H9 (cell line): Measurements from ENCODE around the gene NEB. TPM values are rescaled to one million over a fixed set of nuclear protein-coding genes. Genes with fewer than 3 reads are reported as not detected.

Experiments used
- DNase-seq: peaks from one replicate; pipeline ENCODE4 v3.0.0-alpha.2; 2017
- H2AFZ ChIP-seq: one replicate; pipeline ENCODE4 v1.6.1; 2013; ENCODE audit warnings: mild to moderate bottlenecking, low read length, control low read depth, moderate library complexity
- H2AK5ac ChIP-seq: 2 replicates; pipeline ENCODE4 v1.6.1; 2013; ENCODE audit warnings: low read length, control low read depth, mixed read lengths; ENCODE audit not compliant: insufficient read length
- H2BK120ac ChIP-seq: one replicate; pipeline ENCODE4 v1.6.1; 2013; ENCODE audit warnings: low read depth, mild to moderate bottlenecking, low read length, control low read depth, inconsistent platforms; ENCODE audit not compliant: poor library complexity, severe bottlenecking
- H2BK12ac ChIP-seq: 2 replicates; pipeline ENCODE4 v1.6.1; 2013; ENCODE audit warnings: low read length, control low read depth, mixed read lengths, low read depth; ENCODE audit not compliant: insufficient read length
- H2BK15ac ChIP-seq: 2 replicates; pipeline ENCODE4 v1.6.1; 2013; ENCODE audit warnings: low read depth, low read length, control low read depth
- H2BK20ac ChIP-seq: one replicate; pipeline ENCODE4 v1.6.1; 2013; ENCODE audit warnings: low read depth, mild to moderate bottlenecking, low read length, control low read depth, inconsistent platforms; ENCODE audit not compliant: poor library complexity, severe bottlenecking
- H2BK5ac ChIP-seq: 2 replicates; pipeline ENCODE4 v1.6.1; 2013; ENCODE audit warnings: low read length, control low read depth, mixed read lengths; ENCODE audit not compliant: insufficient read length
- H3K14ac ChIP-seq: 2 replicates; pipeline ENCODE4 v1.6.1; 2013; ENCODE audit warnings: low read length, control low read depth; ENCODE audit not compliant: insufficient read depth
- H3K18ac ChIP-seq: 2 replicates; pipeline ENCODE4 v1.6.1; 2013; ENCODE audit warnings: low read depth, mild to moderate bottlenecking, mixed read lengths, low read length, control low read depth; ENCODE audit not compliant: insufficient read length
- H3K23ac ChIP-seq: 2 replicates; pipeline ENCODE4 v1.6.1; 2013; ENCODE audit warnings: low read length, control low read depth, mixed read lengths, low read depth; ENCODE audit not compliant: insufficient read length
- H3K23me2 ChIP-seq: 2 replicates; pipeline ENCODE4 v1.6.1; 2013; ENCODE audit warnings: low read depth, mild to moderate bottlenecking, mixed read lengths, low read length, control low read depth; ENCODE audit not compliant: insufficient read length, poor library complexity, severe bottlenecking
- H3K27ac ChIP-seq: 2 replicates; pipeline ENCODE4 v1.5.1; 2013; ENCODE audit warnings: low read length, control low read depth, mixed read lengths, low read depth; ENCODE audit not compliant: insufficient read length
- H3K27me3 ChIP-seq: 2 replicates; pipeline ENCODE4 v1.6.1; 2013; ENCODE audit warnings: low read length, control low read depth, inconsistent platforms; ENCODE audit not compliant: insufficient read depth
- H3K4ac ChIP-seq: 2 replicates; pipeline ENCODE4 v1.6.1; 2013; ENCODE audit warnings: low read depth, mild to moderate bottlenecking, control low read depth, inconsistent platforms, low read length, moderate library complexity
- H3K4me1 ChIP-seq: 2 replicates; pipeline ENCODE4 v1.6.1; 2013; ENCODE audit warnings: low read length, control low read depth, inconsistent platforms; ENCODE audit not compliant: insufficient read depth
- H3K4me2 ChIP-seq: 2 replicates; pipeline ENCODE4 v1.6.1; 2013; ENCODE audit warnings: low read length, control low read depth, mixed read lengths; ENCODE audit not compliant: insufficient read length, insufficient read depth
- H3K56ac ChIP-seq: 2 replicates; pipeline ENCODE4 v1.6.1; 2013; ENCODE audit warnings: low read depth, mild to moderate bottlenecking, mixed read lengths, low read length, control low read depth; ENCODE audit not compliant: insufficient read length
- H3K79me1 ChIP-seq: 2 replicates; pipeline ENCODE4 v1.6.1; 2013; ENCODE audit warnings: low read depth, mild to moderate bottlenecking, moderate library complexity, low read length, control low read depth, inconsistent platforms; ENCODE audit not compliant: insufficient read depth, poor library complexity, severe bottlenecking
- H3K79me2 ChIP-seq: 2 replicates; pipeline ENCODE4 v1.6.1; 2013; ENCODE audit warnings: low read length, control low read depth, inconsistent platforms; ENCODE audit not compliant: insufficient read depth
- H3K9ac ChIP-seq: 2 replicates; pipeline ENCODE4 v1.6.1; 2013; ENCODE audit warnings: low read length, control low read depth, mixed read lengths; ENCODE audit not compliant: insufficient read length; ENCODE audit errors: extremely low read depth
- H3K9me3 ChIP-seq: one replicate; pipeline ENCODE4 v1.6.1; 2013; ENCODE audit warnings: low read depth, low read length, inconsistent platforms; ENCODE audit not compliant: control insufficient read depth
- H3T11ph ChIP-seq: one replicate; pipeline ENCODE4 v1.6.1; 2013; ENCODE audit warnings: mild to moderate bottlenecking, low read length, control low read depth, inconsistent platforms
- H4K20me1 ChIP-seq: one replicate; pipeline ENCODE4 v1.6.1; 2013; ENCODE audit not compliant: control insufficient read depth, insufficient read length, insufficient read depth
- H4K5ac ChIP-seq: 2 replicates; pipeline ENCODE4 v1.6.1; 2013; ENCODE audit warnings: low read depth, mild to moderate bottlenecking, mixed read lengths, low read length, control low read depth; ENCODE audit not compliant: insufficient read length
- H4K8ac ChIP-seq: replicated peaks from 2 replicates; pipeline ENCODE4 v1.6.1; 2013; ENCODE audit warnings: low read length, control low read depth, mixed read lengths, low read depth; ENCODE audit not compliant: insufficient read length
- H4K91ac ChIP-seq: 2 replicates; pipeline ENCODE4 v1.6.1; 2013; ENCODE audit warnings: low read depth, mild to moderate bottlenecking, moderate library complexity, mixed read lengths, low read length, control low read depth; ENCODE audit not compliant: insufficient read length
- H3K27ac Mint-ChIP-seq, 3 experiments: 2 replicates in 2 of 3; 3 replicates in 1 of 3; pipeline ENCODE4 v1.8.0; 2020 to 2021; ENCODE audit warnings: mixed read lengths in 3 of 3, mild to moderate bottlenecking in 1 of 3, moderate library complexity in 1 of 3
- H3K27me3 Mint-ChIP-seq: 2 replicates; pipeline ENCODE4 v1.8.0; 2021; ENCODE audit warnings: low read depth, mild to moderate bottlenecking, moderate library complexity, mixed read lengths
- H3K36me3 Mint-ChIP-seq, 3 experiments: 2 replicates in 2 of 3; 3 replicates in 1 of 3; pipeline ENCODE4 v1.8.0; 2020 to 2021; ENCODE audit warnings: low read depth in 3 of 3, mixed read lengths in 3 of 3; ENCODE audit not compliant: insufficient read depth in 1 of 3
- H3K4me1 Mint-ChIP-seq, 2 experiments: 2 replicates each; pipeline ENCODE4 v1.8.0; 2020; ENCODE audit warnings: mixed read lengths in 2 of 2
- H3K4me3 Mint-ChIP-seq, 2 experiments: 2 replicates in 1 of 2; 3 replicates in 1 of 2; pipeline ENCODE4 v1.8.0; 2020 to 2021; ENCODE audit warnings: mild to moderate bottlenecking in 2 of 2, mixed read lengths in 2 of 2, moderate library complexity in 1 of 2
- H3K9me3 Mint-ChIP-seq, 2 experiments: 2 replicates in 1 of 2; 3 replicates in 1 of 2; pipeline ENCODE4 v1.8.0; 2020; ENCODE audit warnings: mild to moderate bottlenecking in 2 of 2, mixed read lengths in 2 of 2, moderate library complexity in 1 of 2
- WGBS: extraction: QIAGEN DNeasy Blood & Tissue Kit; methylation state at CpG from one replicate; pipeline ENCODE4 v1.1.7; 2013; ENCODE audit warnings: missing lambda C conversion rate, low lambda C conversion rate, mixed read lengths; ENCODE audit not compliant: insufficient read length; ENCODE audit errors: extremely low coverage; 5-methylcytosine and 5-hydroxymethylcytosine counted together
- total RNA-seq: library from RNA; stranded (reverse); gene quantifications from 2 replicates; pipeline ENCODE4 v1.2.1, GENCODE V29; 2021
- TF ChIP-seq, protein P1 (sequence below): fragments of 200-600 bp; sonication (generic); conservative IDR thresholded peaks from 3 replicates; pipeline ENCODE4 v1.8.0; 2021; ENCODE audit warnings: antibody characterized with exemption, mild to moderate bottlenecking

Gene NEB
- total RNA-seq, 1 experiment from 2014 or later = 0.98 TPM

DNA sequence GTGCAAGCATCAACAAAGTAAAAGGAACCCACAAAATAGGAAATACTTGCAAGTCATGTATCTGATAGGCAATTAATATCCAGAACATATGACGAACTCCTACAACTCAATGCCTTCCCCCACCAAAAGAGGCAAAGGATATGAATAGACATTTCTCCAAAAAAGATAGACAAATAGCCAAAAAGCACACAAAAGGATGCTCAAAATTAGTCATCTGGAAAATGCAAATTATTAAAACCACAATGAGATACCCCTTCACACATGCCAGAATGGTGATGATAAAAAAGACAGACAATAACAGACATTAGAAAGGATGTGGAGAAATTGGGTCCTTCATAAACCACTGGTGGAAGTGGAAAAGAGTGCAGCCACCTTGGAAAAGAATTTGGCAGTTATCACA, 248.2 kb downstream of the NEB start:
- Histone ChIP-seq H3K79me1 (no peaks in the 10 kb centered on the region), H2BK12ac (no peak overlapping the region), H3K4me2 (no peak overlapping the region), H2BK20ac (no peak overlapping the region), H3K18ac (no peak overlapping the region), H3K4ac (no peak overlapping the region), H2BK120ac (no peak overlapping the region), H4K8ac (no peak overlapping the region), H3K4me1 (no peaks in the 10 kb centered on the region), H3K56ac (no peak overlapping the region), H2AFZ (no peak overlapping the region), H2BK5ac (no peak overlapping the region), H3K23me2 (no peaks in the 10 kb centered on the region), H3K9me3 (no peaks in the 10 kb centered on the region), H3K27ac (no peak overlapping the region), H3K9ac (no peak overlapping the region), H3K14ac (no peak overlapping the region), H3T11ph (no peak overlapping the region), H3K79me2 (no peaks in the 10 kb centered on the region), H2BK15ac (no peak overlapping the region), H4K91ac (no peak overlapping the region), H4K20me1 (no peaks in the 10 kb centered on the region), H2AK5ac (no peak overlapping the region), H4K5ac (no peak overlapping the region), H3K27me3 (no peaks in the 10 kb centered on the region), H3K23ac (no peak overlapping the region)
- Mint-ChIP-seq H3K27me3 (no peaks in the 10 kb centered on the region), H3K36me3 (peaks cover 10 to 31% (median 27%) of the 10 kb centered on the region in 3 experiments; a peak in 6 of 7 replicates), H3K4me1 (0 out of 4 replicates have a peak, but pooled peaks cover 0 to 4% of the 10 kb centered on the region in 2 experiments), H3K9me3 (no peaks in the 10 kb centered on the region), H3K4me3 (no peak overlapping the region), H3K27ac (no peak overlapping the region)
- DNase-seq = no peak
- WGBS = no CpG with 5 or more reads among the region's 1 CpG
- TF ChIP-seq, protein P1, sequence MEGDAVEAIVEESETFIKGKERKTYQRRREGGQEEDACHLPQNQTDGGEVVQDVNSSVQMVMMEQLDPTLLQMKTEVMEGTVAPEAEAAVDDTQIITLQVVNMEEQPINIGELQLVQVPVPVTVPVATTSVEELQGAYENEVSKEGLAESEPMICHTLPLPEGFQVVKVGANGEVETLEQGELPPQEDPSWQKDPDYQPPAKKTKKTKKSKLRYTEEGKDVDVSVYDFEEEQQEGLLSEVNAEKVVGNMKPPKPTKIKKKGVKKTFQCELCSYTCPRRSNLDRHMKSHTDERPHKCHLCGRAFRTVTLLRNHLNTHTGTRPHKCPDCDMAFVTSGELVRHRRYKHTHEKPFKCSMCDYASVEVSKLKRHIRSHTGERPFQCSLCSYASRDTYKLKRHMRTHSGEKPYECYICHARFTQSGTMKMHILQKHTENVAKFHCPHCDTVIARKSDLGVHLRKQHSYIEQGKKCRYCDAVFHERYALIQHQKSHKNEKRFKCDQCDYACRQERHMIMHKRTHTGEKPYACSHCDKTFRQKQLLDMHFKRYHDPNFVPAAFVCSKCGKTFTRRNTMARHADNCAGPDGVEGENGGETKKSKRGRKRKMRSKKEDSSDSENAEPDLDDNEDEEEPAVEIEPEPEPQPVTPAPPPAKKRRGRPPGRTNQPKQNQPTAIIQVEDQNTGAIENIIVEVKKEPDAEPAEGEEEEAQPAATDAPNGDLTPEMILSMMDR = no peak
